ENCODE measurements around the gene ASB6. TPM values are rescaled to one million over a fixed set of nuclear protein-coding genes. Genes with fewer than 3 reads are reported as not detected.
A peak's percentile ranks its signal among the peaks of the same experiment; 100 is the strongest.

Gene ASB6, protein sequence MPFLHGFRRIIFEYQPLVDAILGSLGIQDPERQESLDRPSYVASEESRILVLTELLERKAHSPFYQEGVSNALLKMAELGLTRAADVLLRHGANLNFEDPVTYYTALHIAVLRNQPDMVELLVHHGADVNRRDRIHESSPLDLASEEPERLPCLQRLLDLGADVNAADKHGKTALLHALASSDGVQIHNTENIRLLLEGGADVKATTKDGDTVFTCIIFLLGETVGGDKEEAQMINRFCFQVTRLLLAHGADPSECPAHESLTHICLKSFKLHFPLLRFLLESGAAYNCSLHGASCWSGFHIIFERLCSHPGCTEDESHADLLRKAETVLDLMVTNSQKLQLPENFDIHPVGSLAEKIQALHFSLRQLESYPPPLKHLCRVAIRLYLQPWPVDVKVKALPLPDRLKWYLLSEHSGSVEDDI
- total RNA-seq: 10.1 TPM

DNA sequence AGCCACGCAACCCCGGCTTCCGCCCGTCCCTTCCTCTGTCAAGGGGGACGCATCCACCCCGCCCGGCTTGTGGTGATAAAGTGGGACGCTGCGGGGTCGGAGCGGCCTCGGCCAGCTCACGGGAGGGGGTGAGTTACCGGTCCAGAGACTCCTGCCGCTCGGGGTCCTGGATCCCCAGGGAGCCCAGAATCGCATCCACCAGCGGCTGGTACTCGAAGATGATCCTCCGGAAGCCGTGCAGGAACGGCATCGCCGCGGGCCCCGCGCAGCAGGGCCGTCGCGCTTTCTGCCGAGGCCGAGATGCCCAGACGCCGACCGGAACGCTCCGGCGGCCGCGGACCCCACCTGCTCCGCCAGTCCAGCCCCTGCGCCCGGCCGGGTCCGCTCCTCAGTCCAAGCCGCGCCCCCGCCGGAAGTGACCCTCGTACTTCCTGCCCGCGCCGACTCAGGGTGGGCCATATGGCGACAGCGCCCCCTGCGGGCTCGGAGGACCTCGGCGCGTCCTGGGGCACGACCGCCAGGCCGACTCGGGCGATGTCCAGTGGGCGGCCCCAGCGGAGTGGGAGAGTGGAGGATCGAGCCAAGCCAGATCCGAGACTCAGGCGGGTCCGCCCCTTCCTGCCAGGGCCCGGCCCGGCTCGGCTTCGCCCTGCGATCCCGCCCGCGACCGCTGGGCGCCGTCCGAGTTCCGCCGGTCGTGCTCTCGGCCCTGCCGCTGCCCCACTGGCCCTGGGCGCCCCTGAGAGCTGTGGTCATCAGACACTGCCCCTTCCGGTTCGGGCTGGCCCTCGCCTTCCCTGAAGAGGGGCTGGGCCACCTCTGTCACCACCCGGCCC, at the start of gene ASB6:
Gene ASB6, minus strand, starts transcription at position 402 of the 836 bp plus-strand sequence. Its CDS starts 152 bp downstream, at position 250.
- peak; percentile 91 for DNase-seq

DNA sequence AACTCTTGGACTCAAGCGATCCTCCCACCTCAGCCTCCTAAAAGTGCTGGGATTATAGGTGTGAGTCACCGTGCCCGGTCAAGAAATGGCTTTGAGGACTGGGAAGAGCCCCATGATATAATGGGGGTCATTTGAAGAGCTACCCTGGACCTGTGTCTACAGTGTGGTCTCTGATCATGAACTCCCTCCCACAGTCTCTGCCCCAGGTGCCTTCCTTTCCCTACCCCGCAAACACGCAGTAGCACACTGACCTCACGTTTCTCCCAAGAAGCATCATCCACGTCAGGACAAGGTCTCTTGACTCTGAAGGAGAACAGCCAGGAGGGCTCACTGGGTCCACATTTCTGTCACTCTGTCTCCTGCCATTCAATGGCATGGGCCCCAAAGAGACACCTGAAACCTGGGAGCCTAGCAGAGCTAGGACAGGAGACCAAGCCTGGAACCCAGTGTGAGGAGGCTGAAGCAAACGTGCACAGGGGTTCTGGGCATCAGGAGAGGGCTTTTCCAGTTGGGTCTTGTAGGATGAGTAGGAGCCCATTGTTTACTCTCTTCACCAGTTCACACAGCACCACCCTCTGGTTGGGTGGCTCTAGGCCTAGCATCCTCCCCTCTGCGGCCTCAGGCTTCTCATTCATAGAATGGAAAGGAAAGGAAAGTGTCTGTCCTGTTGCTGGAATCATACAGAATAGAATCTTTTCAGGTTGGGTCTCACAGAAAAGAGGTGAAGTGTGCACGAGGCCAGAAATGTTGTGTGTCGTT, 46.5 kb upstream of the ASB6 start:
- no peak for DNase-seq

DNA sequence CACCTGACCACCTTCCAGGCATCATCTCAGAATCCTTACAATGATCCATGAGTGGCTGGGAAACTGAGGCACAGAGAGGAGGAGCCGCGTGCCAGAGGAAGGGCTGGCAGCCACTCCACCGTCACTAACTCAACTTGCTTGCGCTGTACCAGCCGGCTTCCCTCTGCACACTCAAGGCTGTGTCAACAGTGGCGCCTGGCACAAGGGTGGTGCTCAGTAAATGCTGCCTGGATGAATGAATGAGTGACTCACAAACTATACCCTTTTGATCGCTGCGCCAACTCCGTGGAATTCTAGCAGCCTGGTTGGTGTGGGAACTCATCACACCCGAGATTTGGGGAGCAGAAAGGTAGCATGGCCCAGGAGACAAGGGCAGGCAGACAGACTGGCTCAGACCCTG, 45.4 kb upstream of the ASB6 start:
- no peak for DNase-seq

DNA sequence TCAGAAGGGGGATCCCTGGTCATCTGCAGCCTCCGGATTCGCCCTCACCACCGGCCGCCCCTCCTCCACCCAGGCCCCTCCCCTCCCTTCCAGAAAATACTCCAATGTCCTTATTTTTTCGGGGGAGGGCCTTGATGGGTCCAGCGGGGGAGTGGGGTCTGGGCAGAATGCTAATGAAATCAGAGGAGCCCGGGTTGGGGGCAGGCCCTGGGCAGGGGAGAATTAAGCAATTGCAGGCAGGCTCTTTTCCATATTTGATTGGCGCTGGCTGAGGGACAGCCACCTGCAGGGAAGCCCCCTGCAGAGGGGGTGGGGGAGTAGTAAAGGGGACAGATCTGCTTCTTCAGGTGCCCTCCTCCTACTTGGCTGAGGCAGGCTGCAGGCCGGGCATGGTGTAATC, 44.8 kb upstream of the ASB6 start:
- DNase-seq: no peak

DNA sequence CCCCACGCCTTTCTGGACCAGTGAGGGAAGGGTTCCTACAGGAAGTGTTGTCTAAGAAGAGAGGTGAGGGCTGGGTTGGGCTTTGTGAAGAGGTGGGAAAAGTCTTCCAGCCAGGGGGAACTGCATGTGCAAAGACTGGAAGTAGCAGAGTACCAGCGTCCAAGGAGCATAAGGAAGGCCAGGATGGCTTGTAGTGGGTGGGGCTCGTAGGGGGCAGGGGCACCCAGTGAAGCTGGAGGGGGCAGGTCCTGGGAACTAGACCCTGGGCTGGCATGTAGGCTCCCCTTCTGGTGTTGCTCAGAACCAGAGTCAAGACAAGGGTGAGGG, 43.9 kb upstream of the ASB6 start:
- DNase-seq: no peak

DNA sequence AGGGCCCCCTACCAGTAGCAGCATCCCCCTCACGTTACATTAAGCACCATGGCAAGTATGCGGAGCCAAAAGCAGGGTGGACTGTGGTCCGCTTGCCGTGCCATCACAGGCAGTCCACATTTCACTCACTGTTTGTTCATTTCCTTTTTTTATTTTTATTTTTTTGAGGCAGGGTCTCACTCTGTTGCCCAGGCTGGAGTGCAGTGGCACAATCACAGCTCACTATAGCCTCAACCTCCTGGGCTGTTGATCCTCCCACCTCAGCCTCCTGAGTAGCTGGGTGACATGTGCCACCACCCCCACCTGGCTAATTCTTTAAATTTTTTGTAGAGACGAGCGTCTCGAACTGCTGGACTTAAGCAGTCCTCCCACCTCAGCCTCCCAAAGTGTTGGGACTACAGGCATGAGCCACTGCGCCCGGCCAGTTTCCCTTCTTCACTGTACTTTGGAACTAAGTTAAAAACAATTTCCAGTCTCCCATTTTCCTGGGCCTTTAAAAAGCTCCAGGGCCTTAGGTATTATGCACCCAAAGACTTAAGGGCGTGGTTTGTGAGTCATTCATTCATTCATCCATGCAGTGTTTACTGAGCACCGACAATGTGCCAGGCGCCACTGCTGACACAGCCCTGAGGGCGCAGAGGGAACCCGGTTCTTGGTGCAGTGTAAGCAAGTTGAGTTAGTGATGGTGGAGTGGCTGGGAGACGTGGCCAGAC, 43.4 kb upstream of the ASB6 start:
- no peak for DNase-seq

DNA sequence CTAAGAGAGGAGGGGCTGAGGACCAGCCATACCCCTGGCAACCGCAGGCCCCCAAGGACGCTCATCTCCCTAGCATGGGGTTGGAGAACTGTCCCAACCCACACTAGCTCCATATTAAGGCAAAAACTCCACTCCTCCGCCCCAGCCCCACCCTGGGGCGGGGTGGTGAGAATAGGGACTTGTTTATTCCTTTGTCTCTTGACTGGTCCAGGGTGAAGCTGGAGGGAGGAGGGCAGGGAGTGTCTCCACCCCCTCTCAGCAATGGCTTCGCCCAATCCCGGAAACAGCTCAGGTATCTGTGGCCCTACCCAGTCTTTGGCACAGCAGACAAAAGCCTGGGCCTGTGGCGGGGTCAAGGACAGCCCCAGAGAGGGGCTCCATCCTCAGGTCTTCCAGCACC, 40.4 kb upstream of the ASB6 start:
- DNase-seq: no peak

DNA sequence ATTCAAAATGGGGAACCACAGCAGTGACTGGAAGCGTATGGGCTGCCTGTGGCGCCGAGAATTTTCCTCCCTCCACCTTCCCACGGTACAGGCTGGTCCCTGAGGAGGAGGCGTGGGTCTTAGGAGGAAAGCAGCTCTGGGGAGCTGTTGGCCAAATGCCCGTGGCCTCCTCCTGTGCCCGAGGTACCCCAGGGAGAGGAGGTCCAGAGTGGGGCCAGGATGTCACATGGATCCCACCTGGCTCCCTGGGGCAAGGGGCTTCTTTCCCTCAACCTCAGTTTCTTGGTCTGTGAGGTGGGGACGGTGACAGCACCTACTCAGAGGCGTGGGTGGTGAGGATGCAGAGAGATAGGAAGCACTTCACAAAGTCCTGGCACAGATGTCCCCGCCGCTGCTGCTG, 40.0 kb upstream of the ASB6 start:
- DNase-seq: no peak

DNA sequence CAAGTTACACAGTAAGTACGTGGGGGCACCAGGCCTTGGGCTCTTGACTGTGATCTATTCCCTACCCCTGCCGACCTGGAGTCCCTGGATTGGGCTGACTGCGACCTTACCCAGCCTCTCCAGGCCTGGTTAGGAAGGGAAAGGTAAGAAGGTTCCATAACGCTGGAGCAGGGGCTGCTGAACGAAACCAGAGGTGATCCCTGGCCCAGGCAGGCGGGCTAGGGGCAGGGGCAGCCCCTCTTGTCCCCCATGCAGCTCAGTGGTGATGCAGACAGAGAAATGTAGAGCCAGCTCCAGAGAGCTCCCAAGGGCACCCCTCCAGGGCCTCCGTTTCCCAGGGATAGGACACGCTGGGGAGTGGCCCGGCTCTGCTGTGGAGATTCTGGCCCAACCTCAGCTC, 37.6 kb upstream of the ASB6 start:
- no peak for DNase-seq

DNA sequence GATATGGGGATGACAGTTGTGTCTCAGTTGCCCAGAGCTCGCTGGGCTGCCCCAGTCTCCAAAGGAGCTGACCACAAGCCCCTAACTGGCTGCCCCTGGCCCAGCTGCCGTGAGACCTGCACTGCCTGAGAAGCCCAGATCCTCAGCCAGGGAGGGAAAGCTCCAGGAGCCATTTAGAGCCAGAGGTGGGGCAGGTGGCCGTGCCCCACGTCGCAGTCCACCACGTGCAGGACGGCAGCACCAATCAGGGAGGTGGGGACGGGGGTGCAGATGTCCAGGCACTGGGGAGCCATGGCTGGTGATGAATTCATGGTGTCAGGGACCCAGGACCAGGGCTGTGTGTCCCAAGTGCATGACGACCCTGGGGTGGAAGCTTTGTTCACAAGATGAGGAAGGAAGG, 36.9 kb upstream of the ASB6 start:
- no peak for DNase-seq

DNA sequence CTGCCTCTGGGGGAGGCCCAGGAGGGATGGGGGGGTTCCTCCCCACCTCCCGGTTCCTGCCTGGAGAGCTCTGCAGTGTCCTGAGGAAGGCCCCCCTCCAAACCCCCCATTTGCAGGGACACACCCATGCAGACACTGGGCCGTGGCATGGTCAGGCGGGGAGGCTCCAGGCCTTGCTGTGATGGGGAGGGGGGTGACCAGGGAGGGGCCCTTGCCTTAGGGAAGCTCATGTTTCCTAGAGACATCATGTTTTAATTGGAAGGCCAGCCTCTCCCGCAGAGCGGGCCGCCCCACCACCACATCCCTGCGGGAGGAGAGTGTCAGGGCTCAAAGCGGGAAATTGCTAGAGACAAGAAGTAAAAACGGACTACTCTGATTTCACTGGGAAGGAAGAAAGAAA, 35.5 kb upstream of the ASB6 start:
- DNase-seq: no peak

DNA sequence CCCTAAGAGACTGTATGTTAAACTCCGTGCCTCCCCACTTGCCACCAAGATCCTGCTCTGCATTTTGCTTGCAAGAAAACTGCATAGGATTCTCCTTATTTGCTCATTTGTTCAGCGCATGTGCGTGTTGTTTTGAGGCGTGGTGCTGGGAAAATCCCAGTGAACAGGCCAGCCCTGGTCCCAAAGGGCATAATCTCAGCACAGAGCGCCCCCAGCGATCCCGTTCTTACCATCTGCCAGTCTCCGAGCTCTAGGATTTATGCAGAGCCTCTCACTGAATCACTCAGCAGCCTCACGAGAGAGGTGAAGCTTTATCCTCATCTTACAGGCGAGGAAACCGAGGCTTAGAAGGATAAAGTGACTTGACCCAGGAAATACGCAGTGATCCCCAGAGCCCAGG, 35.0 kb upstream of the ASB6 start:
- DNase-seq: no peak

DNA sequence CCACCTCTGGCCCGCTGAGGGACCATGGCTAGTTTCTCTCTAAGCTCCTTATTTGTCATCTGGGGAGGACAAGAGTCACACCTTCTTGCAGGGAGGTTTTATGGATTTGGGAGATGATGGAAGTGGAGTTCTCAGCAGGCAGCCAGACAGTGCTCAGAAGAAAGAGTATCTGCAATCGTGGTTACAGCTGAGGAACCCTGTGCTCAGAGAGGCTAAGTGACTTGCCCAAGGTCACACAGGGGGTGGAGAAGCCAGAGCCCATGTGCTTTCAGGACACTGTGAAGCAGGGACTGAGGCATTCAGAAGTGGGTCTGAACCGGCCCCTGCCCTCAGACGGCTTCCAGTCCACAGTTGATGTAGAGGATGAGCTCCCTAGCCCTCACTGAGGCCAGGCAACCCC, 34.3 kb upstream of the ASB6 start:
- DNase-seq: no peak

DNA sequence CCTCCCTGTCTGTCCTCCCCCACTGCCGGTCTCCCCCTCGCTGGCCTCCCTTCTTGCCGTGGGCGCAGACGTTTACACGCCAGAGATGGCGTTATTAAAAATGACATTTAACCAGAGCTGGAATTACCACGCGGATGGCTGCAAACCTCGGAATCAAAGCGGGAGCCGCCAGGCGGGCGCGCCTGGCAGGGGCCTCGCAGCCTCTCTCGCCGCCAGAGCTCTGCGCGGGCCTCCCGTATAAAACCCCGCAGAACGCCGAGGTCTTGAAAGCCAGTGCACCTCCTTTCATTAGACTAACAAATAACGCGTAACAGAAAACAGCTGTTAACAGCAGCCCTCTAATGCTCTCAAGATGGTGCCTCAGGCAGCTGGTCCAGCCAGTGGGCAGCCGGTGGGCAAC, 33.7 kb upstream of the ASB6 start:
- no peak for DNase-seq

DNA sequence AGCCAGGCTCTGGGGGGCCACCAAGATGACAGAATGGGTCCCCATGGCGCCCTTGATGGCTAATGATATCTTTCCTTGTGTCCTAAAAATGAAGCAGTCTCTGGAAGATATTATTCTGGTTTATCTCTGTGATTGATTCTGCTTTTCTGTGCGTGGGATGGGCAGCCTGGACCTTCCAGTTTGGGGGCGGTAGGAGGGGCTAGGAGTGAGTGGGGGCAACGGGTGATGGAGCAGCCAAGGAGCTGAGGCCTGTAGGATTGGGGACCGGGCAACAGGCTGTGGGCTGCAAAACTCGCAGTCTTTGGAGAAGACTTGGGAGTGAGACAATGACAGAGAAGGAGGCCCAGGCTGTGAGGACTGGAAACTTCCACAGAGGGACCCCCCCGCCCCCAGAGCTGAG, 32.3 kb upstream of the ASB6 start:
- DNase-seq: no peak

DNA sequence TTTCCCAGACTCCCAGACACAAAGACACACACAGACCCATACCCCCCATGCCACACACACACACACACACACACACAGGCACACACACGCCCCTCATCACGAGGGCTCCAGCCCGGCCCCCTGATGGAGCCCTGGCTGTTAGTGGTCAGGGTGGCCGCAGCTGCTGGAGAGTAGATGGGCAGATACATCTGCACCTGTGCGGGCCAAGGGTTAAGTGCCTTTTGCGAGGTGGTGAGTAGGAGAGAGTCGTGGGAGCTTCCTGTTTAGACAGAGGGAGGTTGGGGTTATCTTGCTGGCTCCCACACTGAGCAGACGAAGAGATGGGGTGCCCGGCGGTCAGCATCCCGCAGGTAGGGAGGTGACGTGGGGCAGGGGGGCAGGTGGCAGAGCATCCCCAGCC, 31.7 kb upstream of the ASB6 start:
- DNase-seq: no peak

DNA sequence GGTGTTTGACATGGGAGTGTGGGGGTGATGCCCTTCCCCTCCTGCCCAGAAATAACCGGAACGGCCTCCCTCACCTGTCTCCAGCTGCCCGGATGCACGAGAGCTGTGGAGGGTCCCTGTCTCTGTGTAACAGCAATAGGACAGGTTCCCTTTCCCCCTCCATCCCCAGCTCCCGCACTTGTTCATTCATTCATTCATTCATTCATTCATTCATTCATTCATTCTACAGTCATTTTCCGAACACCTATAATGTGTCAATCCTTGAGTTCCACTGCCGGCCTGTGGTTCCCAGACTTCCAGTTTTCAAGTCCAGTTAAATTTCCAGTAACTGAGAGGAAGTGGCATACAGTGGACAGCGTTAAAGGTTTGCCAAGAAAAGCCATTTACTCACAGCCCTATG, 30.8 kb upstream of the ASB6 start:
- DNase-seq: no peak

DNA sequence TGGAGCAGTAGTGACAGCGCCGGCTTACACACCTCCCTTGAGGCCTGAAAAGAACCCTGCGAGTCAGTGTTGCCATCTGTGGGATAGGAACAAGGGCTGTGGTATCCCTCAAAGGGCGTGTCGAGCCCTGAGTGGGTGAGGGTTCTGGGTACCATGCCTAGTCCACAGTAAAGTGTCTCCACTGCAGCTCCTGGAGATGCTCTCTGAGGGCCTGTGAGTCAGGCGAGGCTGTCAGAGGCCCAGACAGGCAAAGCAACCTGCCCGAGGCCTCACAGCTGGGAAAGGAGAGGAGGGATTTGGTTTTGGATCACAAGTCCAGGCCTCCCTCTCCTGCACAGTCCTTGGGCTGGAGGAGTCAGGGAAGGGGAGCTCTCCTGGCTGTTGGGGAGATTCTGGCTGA, 29.6 kb upstream of the ASB6 start:
- no peak for DNase-seq

DNA sequence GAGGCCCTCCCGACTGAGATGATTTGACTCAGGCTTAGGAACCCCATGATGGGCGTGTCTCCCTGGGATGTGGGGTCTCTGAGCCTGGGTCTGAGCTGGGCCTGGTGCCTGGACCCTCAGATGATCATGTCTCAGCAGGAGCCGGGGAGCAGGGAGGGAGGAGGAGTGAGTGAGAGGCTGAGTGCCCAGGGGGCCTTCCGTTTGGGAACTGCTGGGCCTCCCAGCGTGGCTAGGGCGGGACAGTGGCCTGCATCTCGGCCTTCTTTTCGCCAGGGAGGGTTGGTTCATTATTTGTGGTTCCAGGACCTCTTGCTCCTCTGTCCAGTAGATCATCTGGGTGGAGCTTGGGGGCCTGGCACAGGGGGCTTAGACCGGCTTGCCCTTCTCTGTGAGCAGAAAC, 29.1 kb upstream of the ASB6 start:
- no peak for DNase-seq

DNA sequence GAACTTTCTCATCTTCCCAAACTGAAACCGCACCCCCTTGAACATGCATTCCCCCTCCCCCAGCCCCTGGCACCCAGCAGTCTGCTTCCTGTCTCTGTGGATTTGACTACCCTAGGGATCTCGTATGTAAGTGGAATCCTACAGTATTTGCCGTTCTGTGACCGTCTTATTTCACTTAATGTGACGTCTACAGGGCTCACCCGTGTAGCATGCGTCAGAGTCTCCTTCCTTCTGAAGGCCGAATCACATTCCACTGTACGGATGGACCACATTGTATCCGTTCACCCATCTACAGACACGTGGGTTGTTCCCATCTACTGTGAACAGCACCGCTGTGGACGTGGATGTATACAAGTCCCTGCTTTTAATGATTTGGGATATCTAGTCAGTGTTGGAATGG, 28.0 kb upstream of the ASB6 start:
- no peak for DNase-seq

DNA sequence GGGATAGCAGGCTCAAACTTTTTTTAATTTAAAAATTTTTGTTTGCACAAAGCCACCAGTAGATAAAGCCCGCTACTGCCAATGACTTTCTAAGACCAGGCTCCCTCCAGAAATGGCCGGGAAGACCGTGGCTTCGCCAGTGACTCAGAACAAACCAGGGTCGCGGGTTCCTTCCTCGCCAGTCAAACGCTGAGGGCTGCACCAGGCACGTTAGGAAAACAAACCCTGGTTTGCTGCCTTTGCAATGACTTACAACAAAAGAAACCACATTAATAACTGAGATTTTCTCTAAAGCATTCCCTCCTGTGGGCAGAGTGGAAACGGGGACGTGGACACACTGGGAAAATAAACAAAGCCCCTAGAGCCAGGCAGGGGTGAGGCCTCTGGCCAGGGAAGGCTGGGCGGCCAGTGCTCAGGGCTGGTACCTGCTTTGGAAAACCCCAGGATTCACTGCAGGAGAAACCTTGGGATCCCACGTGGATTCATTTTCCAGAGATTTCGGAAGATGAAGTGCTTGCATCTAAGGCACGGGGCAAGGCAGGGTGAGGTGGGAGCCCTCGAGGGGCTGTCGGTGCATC, 27.3 kb upstream of the ASB6 start:
- no peak for DNase-seq

DNA sequence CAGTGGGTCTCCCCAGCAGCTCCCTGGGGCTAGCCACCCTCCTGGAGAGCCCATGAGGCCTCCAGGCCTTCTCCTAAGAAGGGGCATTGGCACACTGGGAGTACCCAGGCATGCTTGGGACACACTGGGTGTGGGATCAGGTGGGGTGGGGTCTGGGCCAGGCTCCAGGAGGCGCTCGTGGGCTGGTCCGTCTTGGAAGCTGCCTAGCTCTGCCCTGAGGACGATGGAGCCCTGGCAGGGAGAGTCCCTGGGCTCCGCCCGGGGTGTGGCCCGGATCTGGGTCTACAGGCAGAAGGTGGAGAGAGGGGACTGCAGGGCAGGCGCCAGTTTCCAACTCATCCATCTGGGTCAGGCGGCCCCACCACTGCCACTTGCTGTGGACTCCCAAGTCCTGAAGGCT, 25.9 kb upstream of the ASB6 start:
- no peak for DNase-seq
